Prostate gland (tissue), 2 donors: Measurements from ENCODE around the gene MLYCD. TPM values are rescaled to one million over a fixed set of nuclear protein-coding genes. Genes with fewer than 3 reads are reported as not detected.
A peak's percentile ranks its signal among the peaks of the same experiment; 100 is the strongest.

Experiments used
- DNase-seq: peaks from one replicate; pipeline ENCODE4 v3.0.0-alpha.2; 2019; ENCODE audit warnings: low spot score
- H3K27ac ChIP-seq, 2 donors: fragments of 200-600 bp; sonication (generic); 2 replicates each; pipeline ENCODE4 v1.5.1; 2017 to 2019
- H3K27me3 ChIP-seq: fragments of 200-600 bp; sonication (generic); replicated peaks from 2 replicates; pipeline ENCODE4 v1.5.1; 2019; ENCODE audit not compliant: insufficient read depth
- H3K36me3 ChIP-seq, 2 donors: fragments of 200-600 bp; sonication (generic); 1 replicate in 1 of 2; 2 replicates in 1 of 2; pipeline versions ENCODE4 v1.5.1 to v1.8.1; 2017 to 2019
- H3K4me1 ChIP-seq: fragments of 200-600 bp; sonication (generic); replicated peaks from 2 replicates; pipeline ENCODE4 v1.5.1; 2019
- H3K4me3 ChIP-seq, 2 donors: fragments of 200-600 bp; sonication (generic); 2 replicates each; pipeline ENCODE4 v1.5.1; 2017 to 2019
- H3K9me3 ChIP-seq: fragments of 200-600 bp; sonication (generic); 2 replicates; pipeline ENCODE4 v1.5.1; 2017
- CTCF ChIP-seq, 4 experiments: fragments of 200-600 bp in 2 of 4; fragments of 450-650 bp in 2 of 4; sonication (generic) in 2 of 4; IDR thresholded peaks; 1 replicate in 3 of 4; 2 replicates in 1 of 4; pipeline ENCODE4 v1.5.1; 2016 to 2019; ENCODE audit warnings: antibody characterized with exemption in 4 of 4, mild to moderate bottlenecking in 2 of 4, moderate library complexity in 2 of 4
- POLR2A ChIP-seq: fragments of 450-650 bp; IDR thresholded peaks from one replicate; pipeline ENCODE4 v1.6.1; 2016; ENCODE audit warnings: antibody characterized with exemption, mild to moderate bottlenecking
- POLR2AphosphoS5 ChIP-seq: sonication (generic); formaldehyde crosslinking; IDR thresholded peaks from one replicate; pipeline ENCODE4 v1.6.1; 2017; ENCODE audit warnings: antibody characterized with exemption
- WGBS: methylation state at CpG from one replicate; pipeline ENCODE4 v1.1.5; 2018; 5-methylcytosine and 5-hydroxymethylcytosine counted together
- intact Hi-C: fragments of 100-400 bp; cut with DNase I; formaldehyde crosslinking; loops from one replicate; pipeline ENCODE4 v1.14.2; 2022
- total RNA-seq, 2 donors: library from RNA; depleted of rRNA; stranded (reverse); fragments of >200 nt; gene quantifications; one replicate each; pipeline ENCODE4 v1.1.0, GENCODE V29; 2016

The MLYCD gene
- total RNA-seq, 2 donors from 2014 or later, result 6.5 to 16.7 TPM

DNA sequence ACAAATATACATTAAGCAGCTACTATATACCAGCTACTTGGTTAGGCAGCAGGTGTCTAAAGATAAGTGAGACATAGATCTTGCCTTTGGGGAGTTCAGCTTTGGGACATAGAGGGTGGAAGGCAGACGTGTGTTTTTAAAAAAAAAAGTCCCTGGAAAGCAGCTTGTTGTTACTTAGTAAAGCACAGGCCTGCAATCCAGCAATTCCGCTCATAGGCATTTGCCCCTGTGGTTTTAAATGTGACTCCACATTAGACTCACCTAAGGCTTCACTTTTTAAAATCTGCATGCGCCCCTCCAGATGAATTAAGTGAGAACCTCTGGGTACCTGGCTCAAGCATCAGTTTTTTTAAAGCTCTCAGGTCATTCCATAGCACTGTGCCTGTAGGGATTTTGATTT, 7.2 kb upstream of the MLYCD start:
- WGBS, result 86% methylated on average over 3 of the region's 3 CpGs
- Histone ChIP-seq H3K9me3 (no peaks in the 10 kb centered on the region), H3K36me3 (no peaks in the 10 kb centered on the region), H3K27ac (no peak overlapping the region), H3K27me3 (no peaks in the 10 kb centered on the region), H3K4me1 (no peaks in the 10 kb centered on the region), H3K4me3 (no peak overlapping the region)
- DNase-seq, result no peak
- TF ChIP-seq CTCF (IDR thresholded peaks at IDR 0.05), result no peak
- no peak for TF ChIP-seq POLR2A
- no peak for TF ChIP-seq POLR2AphosphoS5
- intact Hi-C loops, result no loop called here

DNA sequence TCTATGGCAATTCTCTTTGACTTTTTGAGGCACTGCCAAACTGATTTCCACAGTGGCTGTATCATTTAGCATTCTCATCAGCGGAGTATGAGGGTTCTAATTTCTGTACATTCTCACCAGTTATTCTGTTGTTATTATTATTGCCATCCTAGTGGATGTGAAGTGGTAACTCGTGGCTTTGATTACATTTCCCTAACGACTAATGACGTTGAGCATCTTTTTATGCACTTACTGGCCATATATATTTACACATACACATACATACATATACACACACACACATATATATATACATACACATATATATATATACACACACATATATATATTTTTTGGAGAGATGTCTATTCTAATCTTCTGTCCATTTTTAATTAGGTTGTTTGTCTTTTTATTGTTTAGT, 3.7 kb upstream of the MLYCD start:
- WGBS, result 80% methylated on average over 4 of the region's 4 CpGs
- Histone ChIP-seq H3K4me3 (no peak overlapping the region), H3K4me1 (peaks cover 7% of the 10 kb centered on the region), H3K36me3 (no peaks in the 10 kb centered on the region), H3K27ac (no peak overlapping the region), H3K9me3 (no peaks in the 10 kb centered on the region), H3K27me3 (no peaks in the 10 kb centered on the region)
- DNase-seq, result no peak
- intact Hi-C loops, result no loop called here
- no peak for TF ChIP-seq POLR2AphosphoS5
- no peak for TF ChIP-seq CTCF (IDR thresholded peaks at IDR 0.05)
- no peak for TF ChIP-seq POLR2A

DNA sequence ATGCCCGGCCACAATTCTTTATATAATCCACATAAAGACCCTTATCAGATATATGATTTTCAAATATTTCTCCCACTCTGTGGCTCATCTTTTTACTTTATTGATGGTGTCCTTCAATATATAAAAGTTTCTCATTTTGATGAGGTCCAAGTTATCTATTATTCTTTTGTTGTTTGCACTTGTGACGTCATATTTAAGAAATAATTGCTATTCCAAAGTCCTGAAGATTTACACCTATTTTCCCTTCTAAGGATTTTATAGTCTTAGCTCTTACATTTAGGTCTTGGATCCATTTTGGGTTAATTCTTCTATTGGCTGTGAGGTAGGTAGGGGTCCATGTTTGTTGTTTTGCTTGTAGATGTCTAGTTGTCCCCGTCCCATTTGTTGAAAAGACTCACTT, 3.0 kb upstream of the MLYCD start:
- intact Hi-C loops, result no loop called here
- Histone ChIP-seq H3K4me1 (peaks cover 7% of the 10 kb centered on the region), H3K27ac (no peak overlapping the region), H3K27me3 (no peaks in the 10 kb centered on the region), H3K36me3 (no peaks in the 10 kb centered on the region), H3K4me3 (no peak overlapping the region), H3K9me3 (no peaks in the 10 kb centered on the region)
- no peak for DNase-seq
- 81% methylated on average over 3 of the region's 3 CpGs for WGBS
- TF ChIP-seq POLR2AphosphoS5, result no peak
- no peak for TF ChIP-seq CTCF (IDR thresholded peaks at IDR 0.05)
- no peak for TF ChIP-seq POLR2A

- no peaks in the 10 kb centered on the region for H3K27me3 ChIP-seq
- H3K27ac ChIP-seq, result peak overlapping the region; percentile 67 to 85
- peak overlapping the region; percentile 81 to 87 for H3K4me3 ChIP-seq
- H3K4me1 ChIP-seq, result peaks cover 7% of the 10 kb centered on the region
- H3K36me3 ChIP-seq, result no peaks in the 10 kb centered on the region
- TF ChIP-seq POLR2A (no peak), POLR2AphosphoS5 (no peak), CTCF (IDR thresholded peaks at IDR 0.05) (no peak)
- under 1% methylated on average over 51 of the region's 73 CpGs for WGBS
- no peak for DNase-seq
- intact Hi-C loops, result no loop called here
- no peaks in the 10 kb centered on the region for H3K9me3 ChIP-seq
These were observed 470 bp downstream of the MLYCD start for GRCh38 chr16:83899272-83899897.

DNA sequence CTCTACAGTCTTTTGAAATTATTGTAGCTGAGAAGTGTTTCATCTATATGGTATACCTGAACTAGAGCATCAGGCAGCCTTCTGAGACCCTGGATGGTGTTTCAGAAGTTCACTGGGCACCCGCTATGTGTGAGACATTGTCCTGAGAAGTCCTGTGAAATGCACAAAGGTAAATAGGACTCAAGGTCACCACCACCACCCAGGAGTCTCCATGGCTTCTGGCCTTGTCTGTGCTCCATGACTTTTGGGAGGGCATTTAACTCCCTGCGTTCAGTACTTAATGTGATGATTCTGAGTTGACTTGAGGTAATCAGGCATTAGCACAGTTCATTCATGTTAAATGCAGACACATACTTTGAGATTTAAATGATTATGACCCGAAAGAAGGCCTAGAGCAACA, 1.1 kb downstream of the MLYCD start:
- Histone ChIP-seq H3K27me3 (no peaks in the 10 kb centered on the region), H3K4me1 (peaks cover 7% of the 10 kb centered on the region), H3K36me3 (no peaks in the 10 kb centered on the region), H3K9me3 (no peaks in the 10 kb centered on the region), H3K27ac (peak overlapping the region; percentile 67 to 85), H3K4me3 (peak overlapping the region; percentile 81 to 87)
- intact Hi-C loops, result no loop called here
- WGBS, result 80% methylated on average over 3 of the region's 3 CpGs
- TF ChIP-seq POLR2A (no peak), CTCF (IDR thresholded peaks at IDR 0.05) (no peak), POLR2AphosphoS5 (no peak)
- DNase-seq, result no peak
